IMR-90 (cell line): Measurements from ENCODE around the gene CLMP. TPM values are rescaled to one million over a fixed set of nuclear protein-coding genes. Genes with fewer than 3 reads are reported as not detected.

Experiments used
- ATAC-seq: fragments of 200-7000 bp; cut with Tn5 transposase; 2 replicates; pipeline ENCODE4 v1.9.1; 2020; ENCODE audit warnings: low read depth, mild to moderate bottlenecking, moderate library complexity
- BruUV-seq: library from RNA; stranded (reverse); fragments of 400-500 nt; replicated peaks from 2 replicates; lab custom pipeline; 2021; lab: Mats Ljungman, UMichigan
- CTCF ChIA-PET: fragments of 300-600 bp; formaldehyde crosslinking; extraction: SDS; loops from one replicate; lab custom pipeline; 2021; ENCODE audit warnings: antibody characterized with exemption; lab: Yijun Ruan, JAX
- POLR2A ChIA-PET: fragments of 300-600 bp; sonication (Branson Sonifier 250); formaldehyde crosslinking; loops from one replicate; lab custom pipeline; 2022; ENCODE audit warnings: antibody characterized with exemption; ENCODE audit not compliant: unreplicated experiment; lab: Charles Lee
- DNase-seq: peaks from one replicate; pipeline ENCODE4 v3.0.0; 2013
- H2AFZ ChIP-seq: replicated peaks from 2 replicates; pipeline ENCODE3; 2013; ENCODE audit warnings: low read length, mild to moderate bottlenecking; ENCODE audit not compliant: poor library complexity
- H2AK5ac ChIP-seq: 2 replicates; pipeline ENCODE4 v1.6.1; 2013; ENCODE audit warnings: low read depth, low read length, inconsistent platforms
- H2AK9ac ChIP-seq: replicated peaks from 2 replicates; pipeline ENCODE3; 2013; ENCODE audit warnings: mild to moderate bottlenecking, low read depth, low read length, moderate library complexity; ENCODE audit not compliant: poor library complexity
- H2BK120ac ChIP-seq: 2 replicates; pipeline ENCODE4 v1.6.1; 2013; ENCODE audit warnings: low read depth, low read length, inconsistent platforms
- H2BK15ac ChIP-seq: 3 replicates; pipeline ENCODE4 v1.6.1; 2013; ENCODE audit warnings: low read depth, low read length, inconsistent platforms
- H2BK20ac ChIP-seq: 2 replicates; pipeline ENCODE4 v1.6.1; 2013; ENCODE audit warnings: low read depth, mild to moderate bottlenecking, inconsistent platforms, low read length, moderate library complexity
- H2BK5ac ChIP-seq: 2 replicates; pipeline ENCODE4 v1.6.1; 2013; ENCODE audit warnings: mild to moderate bottlenecking, low read depth, low read length, inconsistent platforms; ENCODE audit not compliant: poor library complexity, severe bottlenecking
- H3K14ac ChIP-seq: replicated peaks from 2 replicates; pipeline ENCODE4 v1.6.1; 2013; ENCODE audit warnings: low read depth, low read length, inconsistent platforms
- H3K18ac ChIP-seq: 2 replicates; pipeline ENCODE4 v1.6.1; 2013; ENCODE audit warnings: low read depth, low read length, control low read depth
- H3K23ac ChIP-seq: 2 replicates; pipeline ENCODE4 v1.6.1; 2013; ENCODE audit warnings: low read depth, low read length, inconsistent platforms
- H3K27ac ChIP-seq: 2 replicates; pipeline ENCODE4 v1.5.1; 2013; ENCODE audit warnings: mild to moderate bottlenecking, control low read depth, low read length; ENCODE audit not compliant: insufficient read depth
- H3K27me3 ChIP-seq: 2 replicates; pipeline ENCODE4 v1.6.1; 2013; ENCODE audit warnings: low read length; ENCODE audit not compliant: control insufficient read depth, insufficient read depth
- H3K36me3 ChIP-seq: 2 replicates; pipeline ENCODE4 v1.6.1; 2013; ENCODE audit warnings: low read length, mixed read lengths; ENCODE audit not compliant: control insufficient read depth, insufficient read depth
- H3K4ac ChIP-seq: 2 replicates; pipeline ENCODE4 v1.6.1; 2013; ENCODE audit warnings: low read depth, low read length, inconsistent platforms
- H3K4me1 ChIP-seq: 2 replicates; pipeline ENCODE4 v1.6.1; 2013; ENCODE audit warnings: low read length, mixed read lengths; ENCODE audit not compliant: control insufficient read depth, insufficient read depth
- H3K4me2 ChIP-seq: 2 replicates; pipeline ENCODE4 v1.6.1; 2013; ENCODE audit warnings: low read depth, mild to moderate bottlenecking, control low read depth, low read length, moderate library complexity
- H3K4me3 ChIP-seq: 2 replicates; pipeline ENCODE4 v1.5.1; 2013; ENCODE audit warnings: low read depth, mild to moderate bottlenecking, control low read depth, low read length, moderate library complexity; ENCODE audit not compliant: insufficient read depth
- H3K56ac ChIP-seq: 2 replicates; pipeline ENCODE4 v1.6.1; 2013; ENCODE audit warnings: low read length, inconsistent platforms; ENCODE audit not compliant: insufficient read depth; ENCODE audit errors: extremely low read depth
- H3K79me1 ChIP-seq, 2 experiments: 2 replicates each; pipeline ENCODE4 v1.6.1; 2013; ENCODE audit warnings: low read length in 2 of 2, inconsistent platforms in 1 of 2, low read depth in 1 of 2
- H3K9ac ChIP-seq: 2 replicates; pipeline ENCODE4 v1.6.1; 2013; ENCODE audit warnings: low read depth, low read length, control low read depth
- H3K9me1 ChIP-seq: 2 replicates; pipeline ENCODE4 v1.6.1; 2013; ENCODE audit warnings: low read length, inconsistent platforms; ENCODE audit not compliant: insufficient read depth
- H3K9me3 ChIP-seq: 2 replicates; pipeline ENCODE4 v1.6.1; 2013; ENCODE audit warnings: low read length; ENCODE audit not compliant: control insufficient read depth, insufficient read depth
- H4K20me1 ChIP-seq: 2 replicates; pipeline ENCODE4 v1.6.1; 2013; ENCODE audit warnings: low read length, inconsistent platforms; ENCODE audit not compliant: insufficient read depth
- H4K5ac ChIP-seq: 2 replicates; pipeline ENCODE4 v1.6.1; 2013; ENCODE audit warnings: mild to moderate bottlenecking, low read depth, low read length, control low read depth
- H4K8ac ChIP-seq, 2 experiments: 2 replicates each; pipeline ENCODE4 v1.6.1; 2013; ENCODE audit warnings: low read depth in 2 of 2, low read length in 2 of 2, control low read depth in 1 of 2, inconsistent platforms in 1 of 2
- H4K91ac ChIP-seq: 2 replicates; pipeline ENCODE4 v1.6.1; 2013; ENCODE audit warnings: low read depth, low read length, inconsistent platforms; ENCODE audit not compliant: insufficient read depth
- FOS ChIP-seq: fragments of 150-350 bp; IDR thresholded peaks from 2 replicates; pipeline ENCODE4 v1.6.1; 2016; ENCODE audit warnings: low read depth, low read length
- MAZ ChIP-seq: IDR thresholded peaks from 2 replicates; pipeline ENCODE4 v1.6.1; 2012; ENCODE audit warnings: low read depth, mild to moderate bottlenecking, low read length, improper control_type of control experiment, moderate library complexity, borderline replicate concordance
- MXI1 ChIP-seq: IDR thresholded peaks from 2 replicates; pipeline ENCODE4 v1.6.1; 2012; ENCODE audit warnings: low read depth, mild to moderate bottlenecking, low read length, moderate library complexity, borderline replicate concordance
- RFX5 ChIP-seq: IDR thresholded peaks from 2 replicates; pipeline ENCODE4 v1.8.0; 2012; ENCODE audit warnings: low read depth, mild to moderate bottlenecking, low read length, moderate library complexity
- WGBS, 2 experiments: methylation state at CpG; one replicate each; pipeline versions ENCODE4 v1.1.5 to v1.1.7; 2013; ENCODE audit warnings: missing lambda C conversion rate in 2 of 2; ENCODE audit not compliant: insufficient read length in 1 of 2; ENCODE audit errors: extremely low coverage in 2 of 2; 5-methylcytosine and 5-hydroxymethylcytosine counted together
- dilution Hi-C: fragments of 300-500 bp; cut with HindIII; formaldehyde crosslinking; loops from one replicate; pipeline ENCODE4 v1.14.3; 2018; ENCODE audit warnings: low sequenced_read_pairs; ENCODE audit not compliant: unreplicated experiment
- in situ Hi-C: fragments of 300-500 bp; cut with MboI; formaldehyde crosslinking; loops from 3 replicates; pipeline ENCODE4 v1.14.3; 2019; ENCODE audit warnings: low sequenced_read_pairs, inconsistent platforms, mixed read lengths
- intact Hi-C: fragments of 100-400 bp; cut with micrococcal nuclease; formaldehyde crosslinking; loops from 2 replicates; pipeline ENCODE4 v1.10.0; 2022
- polyA plus RNA-seq, 3 experiments: library from polyadenylated mRNA; depleted of rRNA; stranded (reverse); fragments of >200 nt; gene quantifications; 2 replicates each; pipeline ENCODE4 v1.2.3, GENCODE V29; 2012; ENCODE audit warnings: low replicate concordance in 1 of 3
- total RNA-seq: library from RNA; depleted of rRNA; stranded (reverse); fragments of >200 nt; gene quantifications from 2 replicates; pipeline ENCODE4 v1.2.3, GENCODE V29; 2012

CLMP gene
- total and polyA plus RNA-seq, 2 of the 4 experiments (the other 2 are of a cell fraction) = 54.7 to 95.7 TPM

GRCh38 chr11:123047947-123048293, 147.1 kb downstream of the CLMP start:
- no peak overlapping the region for H2AK5ac ChIP-seq
- no peak overlapping the region for H4K8ac ChIP-seq
- H4K91ac ChIP-seq = no peak overlapping the region
- no peak overlapping the region for H4K5ac ChIP-seq
- no peak overlapping the region for H3K18ac ChIP-seq
- dilution Hi-C loops (loop anchor here (25.0 kb wide), 1 partner anchor 186 kb away; no protein-coding TSS in a partner anchor), intact Hi-C loops (no loop called here), in situ Hi-C loops (no loop called here)
- no peak overlapping the region for H3K14ac ChIP-seq
- no peak overlapping the region for H2BK120ac ChIP-seq
- WGBS, 2 experiments = 91% methylated on average over 1 of the region's 3 CpGs; no CpG with 5 or more reads in 1 of the 2 experiments
- H2BK5ac ChIP-seq = no peak overlapping the region
- no peaks in the 10 kb centered on the region for H3K4me1 ChIP-seq
- TF ChIP-seq FOS (no peak), MAZ (no peak), MXI1 (no peak), RFX5 (no peak)
- no peaks in the 10 kb centered on the region for H3K79me1 ChIP-seq
- H3K27ac ChIP-seq = no peak overlapping the region
- DNase-seq = no peak
- no peak for ATAC-seq
- no peak overlapping the region for H3K4ac ChIP-seq
- H3K9ac ChIP-seq = no peak overlapping the region
- no peak overlapping the region for H2BK15ac ChIP-seq
- no peaks in the 10 kb centered on the region for H3K9me3 ChIP-seq
- peaks cover under 1% of the 10 kb centered on the region; the same call in 1 of the 2 replicates for H4K20me1 ChIP-seq
- H2AK9ac ChIP-seq = no peak overlapping the region
- no peak overlapping the region for H3K23ac ChIP-seq
- ChIA-PET POLR2A (no interaction called here), CTCF (interaction anchor here (1.4 kb wide), 1 partner anchor 9 kb away, joined by 3 read pairs; no protein-coding TSS in a partner anchor)
- no peak overlapping the region for H3K4me3 ChIP-seq
- no peaks in the 10 kb centered on the region for H3K36me3 ChIP-seq
- H3K56ac ChIP-seq = no peak overlapping the region
- peaks cover 11% of the 10 kb centered on the region for H3K27me3 ChIP-seq
- H2BK20ac ChIP-seq = no peak overlapping the region
- H3K9me1 ChIP-seq = 0 out of 2 replicates have a peak, but pooled peaks cover 3% of the 10 kb centered on the region
- no peak overlapping the region for H2AFZ ChIP-seq
- no TSS peak for BruUV-seq
- no peak overlapping the region for H3K4me2 ChIP-seq
